Stimulated activated CD8-positive, alpha-beta memory T cell treated with anti-CD3 and anti-CD28 coated beads, Interleukin-12 subunit alpha, Interleukin-12 subunit beta, amount 100 ng/mL, for 4 hours (primary cell): Measurements from ENCODE around the gene BAZ2A.

ENCODE experiments used
- DNase-seq: peaks from one replicate; pipeline ENCODE4 v3.0.0-alpha.2; 2020; ENCODE audit warnings: low read depth

Gene BAZ2A

GRCh38 chr12:56634837-56635791, 5.0 kb upstream of the BAZ2A start:
- peak; percentile 53 for DNase-seq

DNA sequence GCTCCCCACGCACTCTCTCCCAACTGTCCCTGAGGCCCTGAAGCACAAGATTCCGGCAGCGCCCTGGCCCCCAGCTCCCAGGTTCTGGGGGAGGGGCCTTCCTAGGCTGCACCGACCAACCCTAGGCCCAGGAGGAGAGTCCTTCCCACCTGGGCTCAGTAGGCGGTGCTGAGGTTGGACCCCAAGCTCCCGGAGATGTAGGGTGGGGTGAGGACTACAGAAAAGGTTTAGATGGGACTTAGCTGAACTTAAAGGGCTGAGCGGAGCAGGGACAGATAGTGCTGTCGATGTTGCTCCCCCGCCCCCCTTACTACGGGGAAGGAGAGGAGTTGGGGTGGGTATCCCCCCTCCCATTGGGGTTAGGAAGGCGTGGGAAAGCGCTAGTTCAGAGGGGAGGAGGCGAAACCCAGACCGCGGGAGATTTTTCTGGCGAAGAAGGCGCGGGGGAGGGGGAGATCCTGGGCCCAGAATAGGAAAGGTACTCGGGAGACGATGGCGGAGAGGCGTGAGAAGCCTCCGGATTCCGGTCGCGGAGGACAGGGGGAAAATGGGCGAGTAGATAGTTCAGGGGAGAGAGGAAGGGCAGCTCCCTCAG, 4.2 kb upstream of the BAZ2A start:
- DNase-seq = no peak

DNA sequence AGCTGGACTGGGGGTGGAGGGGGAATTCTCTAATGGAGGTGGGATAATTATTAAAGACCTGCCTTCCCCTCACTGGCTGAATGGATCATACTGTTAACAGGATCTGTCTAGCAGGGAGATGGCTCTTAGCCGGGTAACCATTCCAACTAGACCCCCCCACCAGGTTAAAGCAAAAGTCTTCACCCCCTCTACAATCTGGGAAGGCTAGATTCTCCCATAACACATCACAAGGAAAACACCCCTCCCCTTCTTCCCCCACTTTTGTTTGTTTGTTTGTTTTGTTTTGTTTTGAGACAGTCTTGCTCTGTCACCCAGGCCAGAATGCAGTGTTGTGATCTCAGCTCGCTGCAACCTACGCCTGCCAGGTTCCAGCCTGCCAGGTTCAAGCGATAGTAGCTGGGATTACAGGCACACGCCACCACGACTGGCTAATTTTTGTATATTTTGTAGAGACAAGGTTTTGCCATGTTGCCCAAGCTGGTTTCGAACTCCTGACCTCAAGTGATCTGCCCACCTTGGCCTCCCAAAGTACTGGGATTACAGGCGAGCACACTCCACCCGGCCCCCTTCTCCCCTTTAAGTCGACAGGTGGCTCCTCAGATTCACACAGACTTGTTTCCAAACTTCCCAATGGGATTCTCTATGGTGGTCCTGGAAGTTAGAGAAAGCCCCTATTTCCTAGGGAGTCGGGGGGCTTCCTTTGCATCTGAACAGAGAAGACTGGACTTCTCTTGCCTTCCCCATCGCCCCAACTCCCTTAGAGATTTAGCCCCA, 3.5 kb upstream of the BAZ2A start:
- DNase-seq = no peak

DNA sequence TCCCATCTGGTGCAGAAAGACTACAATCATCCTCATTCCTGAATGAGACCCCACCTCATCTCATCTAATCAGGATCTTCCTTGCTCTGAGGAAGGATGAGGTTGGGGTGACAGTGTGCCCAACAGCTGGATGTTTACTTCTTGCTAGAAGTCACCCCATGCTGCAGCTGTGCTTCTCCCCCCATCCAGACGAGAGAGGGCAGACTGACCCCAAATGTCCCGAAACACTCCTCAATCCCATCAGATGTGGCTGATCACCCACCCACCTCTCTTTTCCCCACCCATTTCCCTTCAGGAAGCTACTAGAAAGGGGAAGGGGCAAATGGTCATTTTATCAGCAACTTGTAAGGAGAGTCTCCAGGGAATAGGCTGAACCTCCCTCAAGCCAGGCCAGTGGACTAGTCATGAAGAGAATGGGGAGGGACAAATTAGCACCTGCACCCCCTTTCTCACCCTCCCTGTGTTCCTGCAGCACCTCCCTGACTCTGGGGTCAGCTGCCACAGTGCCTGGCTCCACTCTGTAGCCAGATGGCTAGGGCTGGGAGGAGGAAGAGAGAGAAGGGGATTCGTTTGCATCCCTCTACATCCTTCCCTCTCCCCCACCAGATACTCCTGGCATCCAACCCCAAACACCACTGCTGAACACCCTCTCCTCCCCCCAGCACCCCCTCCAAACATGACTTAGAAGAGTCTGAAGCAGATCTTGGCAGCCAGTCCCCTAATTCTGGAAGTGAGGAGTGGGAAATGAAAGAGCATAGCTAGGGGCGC, 2.8 kb upstream of the BAZ2A start:
- no peak for DNase-seq

DNA sequence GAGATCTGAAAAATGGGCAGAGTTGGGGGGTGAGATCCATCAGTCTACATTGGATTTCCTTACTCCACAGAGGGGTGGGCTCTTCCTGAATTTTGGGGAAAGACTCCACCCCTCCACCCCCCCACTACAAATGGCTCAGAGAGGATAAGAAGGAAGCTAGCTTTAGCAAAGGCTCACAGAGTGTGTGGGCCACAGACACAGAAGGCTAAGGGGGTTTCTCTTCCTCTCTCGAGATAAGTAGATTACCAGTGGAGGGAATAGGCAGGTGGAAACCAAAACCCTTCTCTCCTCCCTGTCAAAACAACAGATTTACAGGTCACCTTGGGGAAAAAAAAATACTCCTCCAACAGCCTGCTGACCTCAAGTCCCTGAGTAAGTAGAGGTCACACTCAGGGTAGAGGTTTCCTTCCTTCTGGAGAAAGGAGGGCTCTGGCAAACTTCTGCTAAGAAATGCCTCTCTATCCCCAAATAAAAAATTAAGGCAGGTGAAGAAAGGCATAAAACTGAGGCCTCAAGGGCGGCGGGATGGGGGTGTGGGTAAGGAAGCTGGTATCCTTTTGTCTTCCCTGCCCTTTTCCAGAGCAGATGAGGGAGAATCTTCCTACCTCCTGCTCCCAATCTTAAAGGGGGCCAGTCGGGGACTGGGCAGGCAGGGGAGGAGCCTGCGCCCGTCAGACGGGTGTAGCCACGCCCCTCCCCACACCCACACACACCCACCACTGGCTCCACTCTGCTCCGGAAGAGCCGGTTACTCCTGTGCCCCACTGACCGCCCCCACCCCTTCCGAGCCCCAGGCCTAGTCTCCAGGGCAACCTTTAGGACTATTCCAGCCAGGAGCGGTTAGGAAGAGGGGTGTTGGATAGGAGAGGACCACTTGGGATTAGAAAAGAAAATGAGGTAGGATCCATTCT, 1.9 kb upstream of the BAZ2A start:
- peak; percentile 53 for DNase-seq

GRCh38 chr12:56629459-56630179, 507 bp downstream of the BAZ2A start:
- DNase-seq = peak; percentile 40

GRCh38 chr12:56628671-56629458, 1.3 kb downstream of the BAZ2A start:
- DNase-seq = no peak

GRCh38 chr12:56626701-56627100, 3.4 kb downstream of the BAZ2A start:
- no peak for DNase-seq

DNA sequence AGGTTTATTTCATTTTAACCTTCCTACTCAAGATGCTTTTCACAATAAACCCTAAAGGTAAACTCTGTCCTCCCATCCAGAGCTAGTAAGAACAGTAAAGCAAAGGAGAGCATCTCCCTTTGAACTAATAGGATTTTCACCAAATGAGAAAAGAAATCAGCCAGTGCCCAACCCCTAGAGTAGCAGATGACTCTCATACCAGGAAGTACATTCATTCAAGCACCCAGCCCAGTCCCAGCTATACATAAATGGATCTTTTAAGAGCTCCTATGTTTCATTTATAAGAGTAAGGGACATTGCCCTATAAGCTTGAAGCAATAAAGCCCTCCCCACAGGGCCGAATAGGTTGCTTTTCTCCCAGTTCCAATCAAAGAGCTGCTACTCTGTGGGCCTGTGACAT, 7.6 kb downstream of the BAZ2A start:
- DNase-seq = no peak

DNA sequence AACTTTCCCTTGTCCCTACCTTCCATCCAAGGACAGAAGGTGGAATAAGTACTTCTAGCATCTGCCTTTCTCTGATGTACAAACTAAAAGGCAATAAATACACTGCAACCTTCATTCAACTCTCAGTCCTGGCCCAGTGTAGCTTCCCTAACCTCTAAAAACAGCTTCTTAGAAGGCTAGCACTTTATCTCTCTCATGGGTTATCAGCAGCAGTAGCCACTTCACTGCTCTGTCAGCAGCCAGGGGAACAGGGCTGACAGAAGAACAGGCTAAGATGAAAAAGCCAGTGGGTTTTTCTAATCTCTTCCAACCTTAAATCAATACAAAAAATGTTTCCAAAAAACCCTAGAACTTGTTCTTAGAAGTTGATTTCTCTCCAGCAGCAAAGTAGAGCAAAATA, 13.2 kb downstream of the BAZ2A start:
- no peak for DNase-seq

DNA sequence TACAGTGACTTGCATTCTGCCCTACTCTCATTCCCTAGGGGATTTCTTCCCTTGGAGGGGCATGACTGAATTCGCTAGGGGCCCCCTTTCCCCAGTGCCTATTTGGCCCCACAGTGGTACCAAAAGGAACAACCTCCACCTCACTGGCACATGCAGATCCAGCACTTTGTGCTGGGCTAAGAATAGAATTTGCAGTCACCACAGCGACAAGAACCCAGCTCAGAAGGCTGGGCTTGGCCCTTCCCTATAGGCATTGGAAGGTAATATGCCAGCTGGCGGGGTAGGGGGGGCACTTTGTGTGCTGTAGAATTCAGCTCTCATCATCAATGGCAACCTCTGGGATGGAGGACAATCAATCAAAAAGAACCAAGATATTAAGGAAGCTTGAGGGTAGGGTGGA, 13.9 kb downstream of the BAZ2A start:
- DNase-seq = no peak

GRCh38 chr12:56614627-56615026, 15.5 kb downstream of the BAZ2A start:
- DNase-seq = no peak

GRCh38 chr12:56604355-56604754, 25.8 kb downstream of the BAZ2A start:
- DNase-seq = no peak

DNA sequence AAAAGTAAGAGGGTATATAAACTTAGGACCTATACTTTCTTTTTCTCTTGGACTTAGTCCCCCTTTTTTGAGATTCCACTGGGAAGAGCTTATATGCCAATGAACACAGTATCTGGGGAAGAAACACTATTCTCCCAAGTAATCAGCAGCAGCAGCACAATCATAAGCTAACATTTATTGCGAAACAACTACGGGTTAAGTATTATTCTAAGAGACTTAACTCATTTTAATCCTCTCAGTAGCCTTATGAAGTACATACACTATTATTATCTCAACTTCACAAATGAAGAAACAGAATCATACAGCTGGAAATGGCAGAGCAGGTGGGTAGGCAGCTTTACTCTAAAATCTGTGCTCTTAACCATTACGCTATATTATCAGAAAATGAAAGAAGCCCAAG, 27.9 kb downstream of the BAZ2A start:
- DNase-seq = no peak

- DNase-seq = no peak
Observed at GRCh38 chr12:56601503-56601902, 28.6 kb downstream of the BAZ2A start.

GRCh38 chr12:56600753-56601152, 29.4 kb downstream of the BAZ2A start:
- no peak for DNase-seq

GRCh38 chr12:56599797-56600196, 30.3 kb downstream of the BAZ2A start:
- DNase-seq = no peak

- DNase-seq = no peak
Observed at GRCh38 chr12:56599041-56599440, 31.1 kb downstream of the BAZ2A start.

- no peak for DNase-seq
Observed at GRCh38 chr12:56596815-56597214, 33.3 kb downstream of the BAZ2A start.
